B cell (primary cell): Measurements from ENCODE around the gene GRM3.

ENCODE experiments used
- EZH2 ChIP-seq: IDR thresholded peaks from 2 replicates; pipeline ENCODE4 v1.6.1; 2012; ENCODE audit warnings: borderline replicate concordance, low read depth, mild to moderate bottlenecking, moderate library complexity, low read length; ENCODE audit not compliant: insufficient read depth, poor library complexity, severe bottlenecking
- TF ChIP-seq, protein P1 (sequence below): fragments of 200-600 bp; IDR thresholded peaks from one replicate; pipeline ENCODE4 v1.8.0; 2022; ENCODE audit warnings: antibody characterized with exemption, mild to moderate bottlenecking

DNA sequence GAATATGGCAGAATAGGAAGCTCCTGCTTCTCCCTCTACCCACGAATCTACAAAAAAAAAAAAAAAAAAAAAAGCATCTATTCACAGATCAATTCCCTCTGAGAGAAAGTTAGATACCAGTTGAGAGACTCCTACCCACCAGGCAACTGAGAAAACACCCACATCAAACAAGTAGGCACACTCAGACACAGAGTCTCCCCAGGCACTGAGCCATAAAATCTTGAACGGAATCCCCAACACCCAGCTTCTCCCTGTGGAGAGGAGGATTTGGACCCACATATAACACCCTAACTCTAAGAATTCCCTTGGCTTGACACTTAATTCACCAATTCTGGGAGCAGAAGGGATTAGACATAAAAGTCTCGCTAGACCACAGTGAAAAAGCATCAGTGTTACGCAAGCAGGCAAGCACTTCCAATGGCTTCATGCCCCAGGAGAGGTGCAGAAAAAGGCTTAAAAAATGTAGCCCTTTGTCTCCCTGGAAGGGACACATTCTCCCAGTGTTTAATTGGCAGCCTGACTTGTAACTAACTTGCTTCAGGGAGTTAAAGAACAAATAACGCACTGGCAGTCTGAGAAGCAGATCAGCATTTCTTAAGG is 223.6 kb downstream of the GRM3 start:
- TF ChIP-seq, protein P1, sequence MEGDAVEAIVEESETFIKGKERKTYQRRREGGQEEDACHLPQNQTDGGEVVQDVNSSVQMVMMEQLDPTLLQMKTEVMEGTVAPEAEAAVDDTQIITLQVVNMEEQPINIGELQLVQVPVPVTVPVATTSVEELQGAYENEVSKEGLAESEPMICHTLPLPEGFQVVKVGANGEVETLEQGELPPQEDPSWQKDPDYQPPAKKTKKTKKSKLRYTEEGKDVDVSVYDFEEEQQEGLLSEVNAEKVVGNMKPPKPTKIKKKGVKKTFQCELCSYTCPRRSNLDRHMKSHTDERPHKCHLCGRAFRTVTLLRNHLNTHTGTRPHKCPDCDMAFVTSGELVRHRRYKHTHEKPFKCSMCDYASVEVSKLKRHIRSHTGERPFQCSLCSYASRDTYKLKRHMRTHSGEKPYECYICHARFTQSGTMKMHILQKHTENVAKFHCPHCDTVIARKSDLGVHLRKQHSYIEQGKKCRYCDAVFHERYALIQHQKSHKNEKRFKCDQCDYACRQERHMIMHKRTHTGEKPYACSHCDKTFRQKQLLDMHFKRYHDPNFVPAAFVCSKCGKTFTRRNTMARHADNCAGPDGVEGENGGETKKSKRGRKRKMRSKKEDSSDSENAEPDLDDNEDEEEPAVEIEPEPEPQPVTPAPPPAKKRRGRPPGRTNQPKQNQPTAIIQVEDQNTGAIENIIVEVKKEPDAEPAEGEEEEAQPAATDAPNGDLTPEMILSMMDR: no peak
- TF ChIP-seq EZH2: no peak
